Mucosa of descending colon (tissue), 3 donors: ENCODE data around the gene BACH2. TPM values are rescaled to one million over a fixed set of nuclear protein-coding genes. Genes with fewer than 3 reads are reported as not detected.

Experiments used
- ATAC-seq: fragments of 200-7000 bp; cut with Tn5 transposase; one replicate; pipeline ENCODE4 v1.9.1; 2020; ENCODE audit warnings: mild to moderate bottlenecking, moderate library complexity
- DNase-seq, 3 donors: peaks; one replicate each; pipeline ENCODE4 v3.0.0-alpha.2; 2020
- H3K36me3 ChIP-seq: fragments of 200-600 bp; one replicate; pipeline ENCODE4 v1.8.0; 2021; ENCODE audit warnings: low read depth, mild to moderate bottlenecking
- H3K4me1 ChIP-seq: fragments of 200-600 bp; one replicate; pipeline ENCODE4 v1.8.0; 2021; ENCODE audit warnings: low read depth, mild to moderate bottlenecking
- H3K4me3 ChIP-seq: fragments of 200-600 bp; one replicate; pipeline ENCODE4 v1.8.0; 2021; ENCODE audit warnings: mild to moderate bottlenecking
- H3K9me3 ChIP-seq: fragments of 200-600 bp; one replicate; pipeline ENCODE4 v1.8.0; 2021; ENCODE audit warnings: mild to moderate bottlenecking
- intact Hi-C, 2 donors: fragments of 100-400 bp; cut with DNase I in 1 of 2; cut with micrococcal nuclease in 1 of 2; formaldehyde crosslinking; loops; one replicate each; pipeline versions ENCODE4 v1.11.0 to v1.11.1; 2022; cut with DNase I, micrococcal nuclease
- total RNA-seq, 3 donors: library from RNA; stranded (reverse); fragmentation: NEBNext Ultra II Directional in 2 of 3; extraction: Animal tissue kit (Norgen Biotek cat#: 25700) in 2 of 3; gene quantifications; one replicate each; pipeline versions ENCODE4 v1.2.1 to v1.2.4, GENCODE V29; 2021 to 2023
- TF ChIP-seq, protein P1 (sequence below): fragments of 200-600 bp; IDR thresholded peaks from one replicate; pipeline ENCODE4 v1.8.0; 2022; ENCODE audit warnings: antibody characterized with exemption, mild to moderate bottlenecking
- donor health status: DM: no; HTN: no; CAD: no; lungs with moderate emphysema.
- donor health status: DM: no; HTN: no; CAD: no.
- donor health status: DM: no; HTN: yes; CAD: no.

The BACH2 gene
- total RNA-seq, 3 donors from 2014 or later = 0.96 to 1.6 (median 1.2) TPM

DNA sequence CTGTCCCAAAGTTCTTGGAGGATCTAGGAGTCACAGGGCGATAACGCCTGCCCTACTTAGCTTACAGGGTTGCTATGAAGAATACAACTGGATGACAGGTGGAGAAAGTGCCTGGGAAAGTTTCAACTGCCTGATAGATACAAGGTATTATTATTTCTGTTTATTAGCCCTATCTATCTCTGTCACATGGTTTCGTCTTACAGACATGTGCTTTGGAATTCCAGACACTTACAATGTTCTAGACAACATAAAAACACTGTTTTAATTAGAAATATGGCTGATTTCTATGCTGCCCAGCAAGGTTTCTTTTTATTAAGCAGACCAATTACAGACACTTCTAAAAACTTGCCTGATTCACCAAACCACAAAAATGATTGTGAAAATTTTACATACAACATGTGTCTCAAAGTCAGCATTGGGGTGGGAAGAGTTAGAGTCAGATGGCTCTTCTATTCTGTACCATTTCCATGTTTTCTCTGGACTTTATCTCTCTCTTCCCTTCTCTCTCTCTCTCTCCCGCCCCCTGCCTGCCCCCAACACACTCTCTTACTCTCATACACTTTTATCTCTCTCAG is 352.4 kb downstream of the BACH2 start:
- TF ChIP-seq, protein P1, sequence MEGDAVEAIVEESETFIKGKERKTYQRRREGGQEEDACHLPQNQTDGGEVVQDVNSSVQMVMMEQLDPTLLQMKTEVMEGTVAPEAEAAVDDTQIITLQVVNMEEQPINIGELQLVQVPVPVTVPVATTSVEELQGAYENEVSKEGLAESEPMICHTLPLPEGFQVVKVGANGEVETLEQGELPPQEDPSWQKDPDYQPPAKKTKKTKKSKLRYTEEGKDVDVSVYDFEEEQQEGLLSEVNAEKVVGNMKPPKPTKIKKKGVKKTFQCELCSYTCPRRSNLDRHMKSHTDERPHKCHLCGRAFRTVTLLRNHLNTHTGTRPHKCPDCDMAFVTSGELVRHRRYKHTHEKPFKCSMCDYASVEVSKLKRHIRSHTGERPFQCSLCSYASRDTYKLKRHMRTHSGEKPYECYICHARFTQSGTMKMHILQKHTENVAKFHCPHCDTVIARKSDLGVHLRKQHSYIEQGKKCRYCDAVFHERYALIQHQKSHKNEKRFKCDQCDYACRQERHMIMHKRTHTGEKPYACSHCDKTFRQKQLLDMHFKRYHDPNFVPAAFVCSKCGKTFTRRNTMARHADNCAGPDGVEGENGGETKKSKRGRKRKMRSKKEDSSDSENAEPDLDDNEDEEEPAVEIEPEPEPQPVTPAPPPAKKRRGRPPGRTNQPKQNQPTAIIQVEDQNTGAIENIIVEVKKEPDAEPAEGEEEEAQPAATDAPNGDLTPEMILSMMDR = no peak
- H3K36me3 ChIP-seq = no peaks in the 10 kb centered on the region
- intact Hi-C loops = loop anchor here (5.0 to 10.0 kb wide), 3 partner anchors 451 to 533 kb away; no protein-coding TSS in a partner anchor

DNA sequence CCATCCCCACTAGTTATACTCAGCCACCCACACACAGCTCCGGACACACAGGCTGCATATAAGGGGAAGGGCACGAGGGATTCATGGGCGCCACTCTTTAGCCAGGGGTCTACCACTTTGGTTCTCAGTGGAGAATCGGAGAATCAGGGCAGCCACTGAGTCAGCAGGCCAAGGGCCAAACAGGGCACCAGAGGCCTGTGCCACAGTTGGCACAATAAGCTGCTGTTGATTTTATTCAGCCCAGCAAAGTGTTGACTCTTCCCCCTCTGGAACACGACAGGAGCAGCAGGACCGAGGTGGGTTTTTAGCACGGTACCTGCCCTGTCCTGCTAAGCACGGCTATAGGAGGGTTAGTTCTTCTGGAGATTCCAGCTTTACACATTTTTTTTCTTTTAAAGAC is 354.0 kb downstream of the BACH2 start:
- no peaks in the 10 kb centered on the region for H3K36me3 ChIP-seq
- DNase-seq (no peak), ATAC-seq (no peak)
- H3K4me3 ChIP-seq = no peak overlapping the region
- TF ChIP-seq, protein P1 = no peak
- no peaks in the 10 kb centered on the region for H3K9me3 ChIP-seq
- intact Hi-C loops = loop anchor here (5.0 to 10.0 kb wide), 3 partner anchors 452 to 535 kb away; no protein-coding TSS in a partner anchor
- peaks cover 12% of the 10 kb centered on the region for H3K4me1 ChIP-seq

More for the DNA sequence above, 352.4 kb downstream of the BACH2 start:
- H3K9me3 ChIP-seq = no peaks in the 10 kb centered on the region
- no peak overlapping the region for H3K4me3 ChIP-seq
- no peak for DNase-seq
- ATAC-seq = no peak
- peaks cover 12% of the 10 kb centered on the region for H3K4me1 ChIP-seq

DNA sequence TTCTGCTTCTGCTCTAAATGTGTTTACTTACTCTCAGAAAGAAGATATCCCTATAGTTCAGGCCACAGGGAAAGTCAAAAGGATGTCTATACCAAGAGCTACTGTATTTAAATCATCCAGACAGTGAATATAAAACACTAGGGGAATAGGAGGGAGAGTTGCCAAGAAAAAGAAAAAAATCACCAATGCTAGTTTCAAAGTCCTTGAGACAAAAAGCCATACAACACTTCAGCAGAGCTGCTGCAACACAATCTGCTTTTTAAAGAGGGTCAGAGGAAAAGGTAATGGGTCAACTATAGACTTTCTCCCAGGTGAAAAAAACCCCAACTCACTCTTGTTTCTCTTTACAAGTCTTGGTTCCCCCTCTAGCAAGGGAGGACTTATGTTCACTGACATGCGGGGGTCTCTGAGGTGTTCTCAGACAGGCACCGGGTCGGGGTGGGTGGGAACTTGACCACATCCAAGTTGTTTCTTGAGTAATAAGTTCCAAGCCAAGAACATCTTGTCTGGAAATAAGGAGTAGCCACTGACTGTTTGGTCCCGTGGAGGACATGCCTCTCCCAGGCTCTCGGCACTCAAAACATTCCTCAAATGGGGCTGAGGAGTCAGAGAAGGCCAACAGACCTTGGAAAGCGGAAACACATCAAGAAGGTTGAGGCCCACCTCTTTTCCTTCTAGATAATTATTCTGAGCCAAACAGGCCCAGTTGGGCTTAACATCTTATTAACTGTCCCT is 354.7 kb downstream of the BACH2 start:
- DNase-seq = no peak
- peaks cover 12% of the 10 kb centered on the region for H3K4me1 ChIP-seq
- H3K4me3 ChIP-seq = no peak overlapping the region
- H3K9me3 ChIP-seq = no peaks in the 10 kb centered on the region
- H3K36me3 ChIP-seq = no peaks in the 10 kb centered on the region
- intact Hi-C loops = loop anchor here (5.0 to 10.0 kb wide), 3 partner anchors 453 to 535 kb away; no protein-coding TSS in a partner anchor
- TF ChIP-seq, protein P1 = no peak
- ATAC-seq = no peak

DNA sequence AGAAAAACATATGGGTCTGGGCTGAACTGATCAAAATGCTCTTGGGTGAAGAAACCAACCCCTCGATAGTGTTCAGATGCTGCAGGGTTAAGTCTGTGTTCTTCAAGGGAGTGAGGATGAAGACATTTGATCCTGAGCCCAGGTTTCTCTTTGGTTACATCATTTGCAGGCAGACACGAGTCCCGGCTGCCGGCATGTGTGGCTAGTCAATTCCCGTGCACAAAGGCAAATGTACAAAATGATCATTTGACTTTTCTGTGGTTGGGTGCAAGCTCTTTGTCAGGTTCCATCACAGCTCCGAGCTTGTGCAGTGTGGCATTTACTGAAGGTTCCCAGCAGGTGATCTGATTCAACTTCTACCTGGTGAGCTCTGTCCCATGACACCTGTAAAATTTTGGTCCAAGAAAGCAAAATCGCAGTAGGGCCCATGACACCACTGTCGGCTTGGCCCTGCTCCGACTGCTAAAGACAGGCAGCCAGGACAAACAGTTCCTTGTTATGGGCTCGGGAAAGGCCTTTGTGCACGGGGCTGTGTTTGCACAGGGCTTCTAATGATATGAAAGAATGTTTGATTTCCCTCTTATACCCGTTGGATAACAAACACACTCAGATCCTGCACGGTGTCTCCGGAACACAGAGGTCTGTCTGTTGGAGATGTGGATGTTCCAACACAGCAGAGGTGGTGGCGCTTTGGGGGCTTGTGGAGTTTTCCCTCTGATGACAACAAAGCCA is 355.4 kb downstream of the BACH2 start:
- peak; percentile 77 for ATAC-seq
- peak in 2 of 3 donors; percentile 31 to 44 for DNase-seq
- Histone ChIP-seq H3K36me3 (no peaks in the 10 kb centered on the region), H3K9me3 (no peaks in the 10 kb centered on the region), H3K4me3 (no peak overlapping the region), H3K4me1 (peaks cover 12% of the 10 kb centered on the region)
- TF ChIP-seq, protein P1 = no peak
- intact Hi-C loops = loop anchor here (5.0 to 10.0 kb wide), 3 partner anchors 454 to 536 kb away; no protein-coding TSS in a partner anchor

DNA sequence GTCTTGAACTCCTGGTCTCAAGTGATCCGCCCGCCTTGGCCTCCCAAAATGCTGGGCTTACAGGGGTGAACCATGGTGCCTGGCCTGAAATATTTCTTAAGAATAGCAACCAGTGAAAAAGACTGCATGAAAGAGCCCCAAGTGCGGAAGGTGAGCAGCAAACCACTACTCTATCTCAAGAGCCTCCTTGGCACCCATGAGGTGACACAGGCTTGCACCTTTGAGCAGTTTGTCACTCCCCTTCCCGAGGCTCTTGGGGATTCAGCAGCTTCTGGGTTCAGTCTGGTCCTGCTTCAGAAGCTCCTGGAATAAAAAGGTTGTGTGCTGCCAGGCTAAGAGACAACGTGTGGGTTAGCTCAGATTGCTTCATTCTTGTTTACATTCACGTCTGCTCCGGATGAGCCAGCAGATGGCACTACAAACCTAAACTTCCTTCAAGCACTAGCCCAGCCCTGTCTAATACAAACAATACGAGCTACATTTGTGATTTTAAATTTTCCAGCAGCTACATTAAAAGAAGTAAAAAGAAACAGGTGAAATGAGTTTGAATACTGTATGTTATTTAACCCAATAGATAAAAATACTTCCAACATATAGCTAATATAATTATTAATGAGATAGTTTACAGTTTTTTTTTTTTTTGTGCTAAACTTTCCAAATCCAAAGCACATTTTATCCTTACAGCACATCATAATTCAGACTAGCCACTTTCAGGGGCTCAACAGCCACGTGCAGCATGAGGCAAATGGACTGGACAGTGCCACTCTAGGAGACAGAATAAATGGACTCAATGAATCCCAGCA is 356.2 kb downstream of the BACH2 start:
- no peak overlapping the region for H3K4me3 ChIP-seq
- H3K4me1 ChIP-seq = peaks cover 12% of the 10 kb centered on the region
- no peaks in the 10 kb centered on the region for H3K9me3 ChIP-seq
- TF ChIP-seq, protein P1 = peak; percentile 35
- ATAC-seq (peak; percentile 92), DNase-seq (peak in 2 of 3 donors; percentile 58 to 85)
- H3K36me3 ChIP-seq = no peaks in the 10 kb centered on the region
- intact Hi-C loops = loop anchor here (5.0 to 10.0 kb wide), 3 partner anchors 454 to 537 kb away; no protein-coding TSS in a partner anchor
